IMR-90 (cell line): ENCODE data around the gene MYO1D. TPM values are rescaled to one million over a fixed set of nuclear protein-coding genes. Genes with fewer than 3 reads are reported as not detected.

ENCODE experiments used
- ATAC-seq: fragments of 200-7000 bp; cut with Tn5 transposase; 2 replicates; pipeline ENCODE4 v1.9.1; 2020; ENCODE audit warnings: low read depth, mild to moderate bottlenecking, moderate library complexity
- BruUV-seq: library from RNA; stranded (reverse); fragments of 400-500 nt; replicated peaks from 2 replicates; lab custom pipeline; 2021; lab: Mats Ljungman, UMichigan
- CTCF ChIA-PET: fragments of 300-600 bp; formaldehyde crosslinking; extraction: SDS; loops from one replicate; lab custom pipeline; 2021; ENCODE audit warnings: antibody characterized with exemption; lab: Yijun Ruan, JAX
- POLR2A ChIA-PET: fragments of 300-600 bp; sonication (Branson Sonifier 250); formaldehyde crosslinking; loops from one replicate; lab custom pipeline; 2022; ENCODE audit warnings: antibody characterized with exemption; ENCODE audit not compliant: unreplicated experiment; lab: Charles Lee
- DNase-seq: peaks from one replicate; pipeline ENCODE4 v3.0.0; 2013
- H2AFZ ChIP-seq: replicated peaks from 2 replicates; pipeline ENCODE3; 2013; ENCODE audit warnings: low read length, mild to moderate bottlenecking; ENCODE audit not compliant: poor library complexity
- H2AK5ac ChIP-seq: 2 replicates; pipeline ENCODE4 v1.6.1; 2013; ENCODE audit warnings: low read depth, low read length, inconsistent platforms
- H2AK9ac ChIP-seq: replicated peaks from 2 replicates; pipeline ENCODE3; 2013; ENCODE audit warnings: mild to moderate bottlenecking, low read depth, low read length, moderate library complexity; ENCODE audit not compliant: poor library complexity
- H2BK120ac ChIP-seq: 2 replicates; pipeline ENCODE4 v1.6.1; 2013; ENCODE audit warnings: low read depth, low read length, inconsistent platforms
- H2BK15ac ChIP-seq: 3 replicates; pipeline ENCODE4 v1.6.1; 2013; ENCODE audit warnings: low read depth, low read length, inconsistent platforms
- H2BK20ac ChIP-seq: 2 replicates; pipeline ENCODE4 v1.6.1; 2013; ENCODE audit warnings: low read depth, mild to moderate bottlenecking, inconsistent platforms, low read length, moderate library complexity
- H2BK5ac ChIP-seq: 2 replicates; pipeline ENCODE4 v1.6.1; 2013; ENCODE audit warnings: mild to moderate bottlenecking, low read depth, low read length, inconsistent platforms; ENCODE audit not compliant: poor library complexity, severe bottlenecking
- H3K14ac ChIP-seq: replicated peaks from 2 replicates; pipeline ENCODE4 v1.6.1; 2013; ENCODE audit warnings: low read depth, low read length, inconsistent platforms
- H3K18ac ChIP-seq: 2 replicates; pipeline ENCODE4 v1.6.1; 2013; ENCODE audit warnings: low read depth, low read length, control low read depth
- H3K23ac ChIP-seq: 2 replicates; pipeline ENCODE4 v1.6.1; 2013; ENCODE audit warnings: low read depth, low read length, inconsistent platforms
- H3K27ac ChIP-seq: 2 replicates; pipeline ENCODE4 v1.5.1; 2013; ENCODE audit warnings: mild to moderate bottlenecking, control low read depth, low read length; ENCODE audit not compliant: insufficient read depth
- H3K27me3 ChIP-seq: 2 replicates; pipeline ENCODE4 v1.6.1; 2013; ENCODE audit warnings: low read length; ENCODE audit not compliant: control insufficient read depth, insufficient read depth
- H3K36me3 ChIP-seq: 2 replicates; pipeline ENCODE4 v1.6.1; 2013; ENCODE audit warnings: low read length, mixed read lengths; ENCODE audit not compliant: control insufficient read depth, insufficient read depth
- H3K4ac ChIP-seq: 2 replicates; pipeline ENCODE4 v1.6.1; 2013; ENCODE audit warnings: low read depth, low read length, inconsistent platforms
- H3K4me1 ChIP-seq: 2 replicates; pipeline ENCODE4 v1.6.1; 2013; ENCODE audit warnings: low read length, mixed read lengths; ENCODE audit not compliant: control insufficient read depth, insufficient read depth
- H3K4me2 ChIP-seq: 2 replicates; pipeline ENCODE4 v1.6.1; 2013; ENCODE audit warnings: low read depth, mild to moderate bottlenecking, control low read depth, low read length, moderate library complexity
- H3K4me3 ChIP-seq: 2 replicates; pipeline ENCODE4 v1.5.1; 2013; ENCODE audit warnings: low read depth, mild to moderate bottlenecking, control low read depth, low read length, moderate library complexity; ENCODE audit not compliant: insufficient read depth
- H3K56ac ChIP-seq: 2 replicates; pipeline ENCODE4 v1.6.1; 2013; ENCODE audit warnings: low read length, inconsistent platforms; ENCODE audit not compliant: insufficient read depth; ENCODE audit errors: extremely low read depth
- H3K79me1 ChIP-seq, 2 experiments: 2 replicates each; pipeline ENCODE4 v1.6.1; 2013; ENCODE audit warnings: low read length in 2 of 2, inconsistent platforms in 1 of 2, low read depth in 1 of 2
- H3K9ac ChIP-seq: 2 replicates; pipeline ENCODE4 v1.6.1; 2013; ENCODE audit warnings: low read depth, low read length, control low read depth
- H3K9me1 ChIP-seq: 2 replicates; pipeline ENCODE4 v1.6.1; 2013; ENCODE audit warnings: low read length, inconsistent platforms; ENCODE audit not compliant: insufficient read depth
- H3K9me3 ChIP-seq: 2 replicates; pipeline ENCODE4 v1.6.1; 2013; ENCODE audit warnings: low read length; ENCODE audit not compliant: control insufficient read depth, insufficient read depth
- H4K20me1 ChIP-seq: 2 replicates; pipeline ENCODE4 v1.6.1; 2013; ENCODE audit warnings: low read length, inconsistent platforms; ENCODE audit not compliant: insufficient read depth
- H4K5ac ChIP-seq: 2 replicates; pipeline ENCODE4 v1.6.1; 2013; ENCODE audit warnings: mild to moderate bottlenecking, low read depth, low read length, control low read depth
- H4K8ac ChIP-seq, 2 experiments: 2 replicates each; pipeline ENCODE4 v1.6.1; 2013; ENCODE audit warnings: low read depth in 2 of 2, low read length in 2 of 2, control low read depth in 1 of 2, inconsistent platforms in 1 of 2
- H4K91ac ChIP-seq: 2 replicates; pipeline ENCODE4 v1.6.1; 2013; ENCODE audit warnings: low read depth, low read length, inconsistent platforms; ENCODE audit not compliant: insufficient read depth
- BHLHE40 ChIP-seq: fragments of 150-350 bp; IDR thresholded peaks from 2 replicates; pipeline ENCODE4 v1.6.1; 2016; ENCODE audit warnings: mild to moderate bottlenecking, low read depth, low read length
- CEBPB ChIP-seq: IDR thresholded peaks from 2 replicates; pipeline ENCODE4 v1.6.1; 2012; ENCODE audit warnings: low read depth, low read length, improper control_type of control experiment
- ELK1 ChIP-seq: fragments of 150-350 bp; IDR thresholded peaks from 2 replicates; pipeline ENCODE4 v1.6.1; 2016; ENCODE audit warnings: low read depth, mild to moderate bottlenecking, low read length, moderate library complexity, borderline replicate concordance
- FOS ChIP-seq: fragments of 150-350 bp; IDR thresholded peaks from 2 replicates; pipeline ENCODE4 v1.6.1; 2016; ENCODE audit warnings: low read depth, low read length
- MAZ ChIP-seq: IDR thresholded peaks from 2 replicates; pipeline ENCODE4 v1.6.1; 2012; ENCODE audit warnings: low read depth, mild to moderate bottlenecking, low read length, improper control_type of control experiment, moderate library complexity, borderline replicate concordance
- MXI1 ChIP-seq: IDR thresholded peaks from 2 replicates; pipeline ENCODE4 v1.6.1; 2012; ENCODE audit warnings: low read depth, mild to moderate bottlenecking, low read length, moderate library complexity, borderline replicate concordance
- POLR2A ChIP-seq: IDR thresholded peaks from 2 replicates; pipeline ENCODE4 v1.6.1; 2012; ENCODE audit warnings: mild to moderate bottlenecking, low read depth, low read length
- RFX5 ChIP-seq: IDR thresholded peaks from 2 replicates; pipeline ENCODE4 v1.8.0; 2012; ENCODE audit warnings: low read depth, mild to moderate bottlenecking, low read length, moderate library complexity
- SMC3 ChIP-seq: fragments of 150-350 bp; IDR thresholded peaks from 2 replicates; pipeline ENCODE4 v1.6.1; 2016; ENCODE audit warnings: low read depth, mild to moderate bottlenecking, antibody characterized with exemption, low read length, moderate library complexity
- WGBS, 2 experiments: methylation state at CpG; one replicate each; pipeline versions ENCODE4 v1.1.5 to v1.1.7; 2013; ENCODE audit warnings: missing lambda C conversion rate in 2 of 2; ENCODE audit not compliant: insufficient read length in 1 of 2; ENCODE audit errors: extremely low coverage in 2 of 2; 5-methylcytosine and 5-hydroxymethylcytosine counted together
- dilution Hi-C: fragments of 300-500 bp; cut with HindIII; formaldehyde crosslinking; loops from one replicate; pipeline ENCODE4 v1.14.3; 2018; ENCODE audit warnings: low sequenced_read_pairs; ENCODE audit not compliant: unreplicated experiment
- in situ Hi-C: fragments of 300-500 bp; cut with MboI; formaldehyde crosslinking; loops from 3 replicates; pipeline ENCODE4 v1.14.3; 2019; ENCODE audit warnings: low sequenced_read_pairs, inconsistent platforms, mixed read lengths
- intact Hi-C: fragments of 100-400 bp; cut with micrococcal nuclease; formaldehyde crosslinking; loops from 2 replicates; pipeline ENCODE4 v1.10.0; 2022
- polyA plus RNA-seq, 3 experiments: library from polyadenylated mRNA; depleted of rRNA; stranded (reverse); fragments of >200 nt; gene quantifications; 2 replicates each; pipeline ENCODE4 v1.2.3, GENCODE V29; 2012; ENCODE audit warnings: low replicate concordance in 1 of 3
- total RNA-seq: library from RNA; depleted of rRNA; stranded (reverse); fragments of >200 nt; gene quantifications from 2 replicates; pipeline ENCODE4 v1.2.3, GENCODE V29; 2012

Gene MYO1D
- total and polyA plus RNA-seq, 2 of the 4 experiments (the other 2 are of a cell fraction) = 0.63 to 0.90 TPM

- dilution Hi-C loops = no loop called here
- TF ChIP-seq CEBPB (peak; percentile 94), RFX5 (no peak), MAZ (no peak), MXI1 (no peak), ELK1 (no peak), FOS (no peak), SMC3 (no peak), BHLHE40 (no peak), POLR2A (no peak)
These were observed 130.2 kb downstream of the MYO1D start for GRCh38 chr17:32746698-32747097.

More at GRCh38 chr17:32746698-32747097, 130.2 kb downstream of the MYO1D start:
- Histone ChIP-seq H3K4me1 (no peaks in the 10 kb centered on the region), H3K36me3 (no peaks in the 10 kb centered on the region), H3K56ac (no peak overlapping the region), H2AFZ (no peak overlapping the region), H3K79me1 (no peaks in the 10 kb centered on the region), H3K27ac (no peak overlapping the region), H2BK120ac (no peak overlapping the region), H3K9me1 (no peaks in the 10 kb centered on the region), H3K18ac (no peak overlapping the region), H4K91ac (no peak overlapping the region), H2AK5ac (no peak overlapping the region), H2BK20ac (no peak overlapping the region), H2AK9ac (no peak overlapping the region), H3K4me3 (no peak overlapping the region), H3K14ac (no peak overlapping the region), H3K9me3 (no peaks in the 10 kb centered on the region), H4K20me1 (no peaks in the 10 kb centered on the region), H4K5ac (no peak overlapping the region), H3K23ac (no peak overlapping the region), H3K4ac (no peak overlapping the region), H2BK5ac (no peak overlapping the region), H3K9ac (no peak overlapping the region), H4K8ac (no peak overlapping the region), H2BK15ac (no peak overlapping the region), H3K27me3 (no peaks in the 10 kb centered on the region), H3K4me2 (no peak overlapping the region)
- peak; percentile 51; the same call in 1 of the 2 replicates for ATAC-seq
- DNase-seq = peak; percentile 45
- ChIA-PET POLR2A (no interaction called here), CTCF (interaction anchor here (0.5 kb wide), 1 partner anchor 71 kb away, joined by 3 read pairs; no protein-coding TSS in a partner anchor)
- intact Hi-C loops (no loop called here), in situ Hi-C loops (no loop called here)
- no CpG with 5 or more reads among the region's 2 CpGs for WGBS, 2 experiments
- no TSS peak for BruUV-seq
